SIG-M5 treated with dmso at 0.1 percent for 504 hours (cell line): ENCODE measurements around the gene HNRNPA2B1.
"Not testable (repeated sequence)": the region's sequence is repeated elsewhere in the genome, so short reads cannot be mapped to it uniquely, and the experiment has no call there.

Experiments
- DNase-seq: peaks from one replicate; lab custom pipeline; 2025; ENCODE audit not compliant: unreplicated experiment; lab: John Stamatoyannopoulos, UW

The HNRNPA2B1 gene

DNA sequence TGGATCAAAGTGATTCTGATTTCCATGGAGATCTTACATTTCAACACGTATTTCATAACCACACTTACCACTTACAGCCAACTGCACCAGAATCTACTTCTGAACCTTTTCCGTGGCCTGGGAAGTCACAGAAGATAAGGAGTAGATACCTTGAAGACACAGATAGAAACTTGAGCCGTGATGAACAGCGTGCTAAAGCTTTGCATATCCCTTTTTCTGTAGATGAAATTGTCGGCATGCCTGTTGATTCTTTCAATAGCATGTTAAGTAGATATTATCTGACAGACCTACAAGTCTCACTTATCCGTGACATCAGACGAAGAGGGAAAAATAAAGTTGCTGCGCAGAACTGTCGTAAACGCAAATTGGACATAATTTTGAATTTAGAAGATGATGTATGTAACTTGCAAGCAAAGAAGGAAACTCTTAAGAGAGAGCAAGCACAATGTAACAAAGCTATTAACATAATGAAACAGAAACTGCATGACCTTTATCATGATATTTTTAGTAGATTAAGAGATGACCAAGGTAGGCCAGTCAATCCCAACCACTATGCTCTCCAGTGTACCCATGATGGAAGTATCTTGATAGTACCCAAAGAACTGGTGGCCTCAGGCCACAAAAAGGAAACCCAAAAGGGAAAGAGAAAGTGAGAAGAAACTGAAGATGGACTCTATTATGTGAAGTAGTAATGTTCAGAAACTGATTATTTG lies 15.3 kb downstream of the HNRNPA2B1 start:
- peak; percentile 45 for DNase-seq

DNA sequence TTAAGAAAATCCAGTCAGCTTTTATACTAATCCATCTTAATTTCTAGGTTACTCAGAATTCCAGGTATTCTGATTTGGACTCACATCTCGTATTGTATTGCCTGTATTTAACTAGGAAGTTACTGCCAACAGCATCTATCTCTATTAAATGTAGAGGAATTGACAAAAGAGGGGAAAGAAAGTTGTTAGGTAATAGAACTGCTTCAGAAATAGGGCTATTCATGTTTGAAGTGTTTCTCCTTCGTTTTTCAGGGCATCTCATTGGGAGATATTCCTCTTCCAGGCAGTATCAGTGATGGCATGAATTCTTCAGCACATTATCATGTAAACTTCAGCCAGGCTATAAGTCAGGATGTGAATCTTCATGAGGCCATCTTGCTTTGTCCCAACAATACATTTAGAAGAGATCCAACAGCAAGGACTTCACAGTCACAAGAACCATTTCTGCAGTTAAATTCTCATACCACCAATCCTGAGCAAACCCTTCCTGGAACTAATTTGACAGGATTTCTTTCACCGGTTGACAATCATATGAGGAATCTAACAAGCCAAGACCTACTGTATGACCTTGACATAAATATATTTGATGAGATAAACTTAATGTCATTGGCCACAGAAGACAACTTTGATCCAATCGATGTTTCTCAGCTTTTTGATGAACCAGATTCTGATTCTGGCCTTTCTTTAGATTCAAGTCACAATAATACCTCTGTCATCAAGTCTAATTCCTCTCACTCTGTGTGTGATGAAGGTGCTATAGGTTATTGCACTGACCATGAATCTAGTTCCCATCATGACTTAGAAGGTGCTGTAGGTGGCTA lies 16.1 kb downstream of the HNRNPA2B1 start:
- not testable (repeated sequence) for DNase-seq

DNA sequence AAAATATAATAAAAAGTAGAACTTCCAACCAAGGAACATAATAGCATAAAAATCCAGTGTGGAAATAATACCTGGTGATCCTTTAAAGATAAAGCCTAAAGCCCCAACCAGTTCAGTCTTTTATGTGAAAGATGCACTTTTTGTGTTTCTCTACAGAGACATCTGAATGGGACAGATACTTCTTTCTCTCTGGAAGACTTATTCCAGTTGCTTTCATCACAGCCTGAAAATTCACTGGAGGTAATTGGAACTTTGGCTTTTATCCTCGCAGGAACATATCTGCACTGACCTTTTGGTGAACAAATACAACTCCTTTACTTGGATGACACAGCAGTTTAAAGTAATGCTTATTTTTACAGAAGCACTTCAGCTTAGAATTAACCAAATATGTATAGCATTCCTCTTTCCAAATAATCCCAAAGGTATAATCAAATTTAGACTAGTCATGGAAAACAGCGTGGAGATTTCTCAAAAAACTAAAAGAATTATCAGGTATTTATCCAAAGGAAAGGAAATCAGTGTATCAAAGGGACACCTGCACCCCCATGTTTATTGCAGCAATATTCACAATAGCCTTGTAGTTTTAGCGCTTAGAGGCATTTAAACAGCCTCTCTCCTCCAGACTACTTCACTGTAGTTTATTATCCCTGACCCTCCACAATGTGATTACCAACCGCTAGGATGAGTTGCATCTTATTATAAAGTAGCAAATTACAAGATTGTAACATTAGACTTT lies 16.8 kb downstream of the HNRNPA2B1 start:
- no peak for DNase-seq

- DNase-seq: no peak
These were observed 17.8 kb downstream of the HNRNPA2B1 start for GRCh38 chr7:26182706-26183105.

GRCh38 chr7:26182283-26182682 lies 18.3 kb downstream of the HNRNPA2B1 start:
- no peak for DNase-seq

GRCh38 chr7:26181474-26182227 lies 18.9 kb downstream of the HNRNPA2B1 start:
- no peak for DNase-seq

GRCh38 chr7:26180792-26181198 lies 19.8 kb downstream of the HNRNPA2B1 start:
- DNase-seq: no peak

DNA sequence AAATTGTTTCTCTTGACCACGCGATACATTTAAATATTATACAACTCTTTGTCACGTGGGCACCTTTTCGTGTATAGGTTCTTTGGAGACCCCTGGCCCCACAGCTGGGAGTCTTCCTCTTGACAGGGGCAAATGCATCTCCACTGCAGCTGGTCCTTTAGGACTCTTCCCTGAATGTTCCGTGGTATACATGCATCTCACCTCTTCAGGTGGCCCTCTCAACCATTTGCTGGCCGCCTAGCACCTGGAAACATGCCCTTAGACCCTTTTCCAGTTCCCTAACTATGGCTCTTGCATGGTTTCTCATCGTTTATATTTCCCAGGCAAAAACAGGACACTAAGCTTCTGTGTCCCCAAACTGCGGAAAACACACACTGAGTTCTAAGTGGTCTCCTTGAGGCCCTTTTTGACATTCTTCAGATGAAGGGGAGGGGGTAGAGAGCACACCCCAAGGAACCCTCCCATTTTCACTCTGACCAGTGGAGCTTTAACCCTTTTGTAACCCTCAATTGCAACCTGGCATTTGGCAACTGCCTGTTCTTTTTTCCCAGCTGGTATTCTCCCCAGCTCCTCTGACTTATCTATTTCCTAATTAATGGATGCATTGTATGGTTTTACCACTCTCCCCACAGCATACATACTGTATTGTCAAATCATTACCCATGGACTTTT lies 20.6 kb downstream of the HNRNPA2B1 start:
- no peak for DNase-seq

- no peak for DNase-seq
These were observed 21.1 kb downstream of the HNRNPA2B1 start for GRCh38 chr7:26179422-26179821.

- no peak for DNase-seq
These were observed 22.1 kb downstream of the HNRNPA2B1 start for GRCh38 chr7:26178272-26178960.

GRCh38 chr7:26177269-26177668 lies 23.3 kb downstream of the HNRNPA2B1 start:
- not testable (repeated sequence) for DNase-seq

- DNase-seq: not testable (repeated sequence)
These were observed 23.9 kb downstream of the HNRNPA2B1 start for GRCh38 chr7:26176696-26177095.

DNA sequence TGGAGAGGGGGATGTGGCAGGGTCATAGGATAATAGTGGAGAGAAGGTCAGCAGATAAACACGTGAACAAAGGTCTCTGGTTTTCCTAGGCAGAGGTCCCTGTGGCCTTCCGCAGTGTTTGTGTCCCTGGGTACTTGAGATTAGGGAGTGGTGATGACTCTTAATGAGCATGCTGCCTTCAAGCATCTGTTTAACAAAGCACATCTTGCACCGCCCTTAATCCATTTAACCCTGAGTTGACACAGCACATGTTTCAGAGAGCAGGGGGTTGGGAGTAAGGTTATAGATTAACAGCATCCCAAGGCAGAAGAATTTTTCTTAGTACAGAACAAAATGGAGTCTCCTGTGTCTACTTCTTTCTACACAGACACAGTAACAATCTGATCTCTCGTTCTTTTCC lies 24.6 kb downstream of the HNRNPA2B1 start:
- not testable (repeated sequence) for DNase-seq

DNA sequence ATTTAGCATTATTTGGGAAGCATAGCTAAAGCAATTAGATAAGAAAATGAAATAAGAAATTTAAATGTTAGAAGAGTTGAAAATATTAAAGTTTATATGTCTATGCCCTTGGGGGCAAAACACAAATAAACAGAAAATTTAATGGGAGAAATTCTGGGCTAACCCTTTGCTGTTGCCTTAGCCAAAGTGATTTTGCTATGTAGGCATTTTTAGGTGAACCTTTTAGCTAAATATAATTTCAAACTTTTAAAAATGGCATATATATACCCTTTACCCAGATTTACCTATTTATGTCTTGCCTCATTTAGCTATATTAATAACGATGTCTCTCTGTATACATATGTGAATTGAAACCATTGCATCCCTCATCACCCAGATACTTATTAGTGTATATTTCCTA lies 28.5 kb downstream of the HNRNPA2B1 start:
- no peak for DNase-seq

DNA sequence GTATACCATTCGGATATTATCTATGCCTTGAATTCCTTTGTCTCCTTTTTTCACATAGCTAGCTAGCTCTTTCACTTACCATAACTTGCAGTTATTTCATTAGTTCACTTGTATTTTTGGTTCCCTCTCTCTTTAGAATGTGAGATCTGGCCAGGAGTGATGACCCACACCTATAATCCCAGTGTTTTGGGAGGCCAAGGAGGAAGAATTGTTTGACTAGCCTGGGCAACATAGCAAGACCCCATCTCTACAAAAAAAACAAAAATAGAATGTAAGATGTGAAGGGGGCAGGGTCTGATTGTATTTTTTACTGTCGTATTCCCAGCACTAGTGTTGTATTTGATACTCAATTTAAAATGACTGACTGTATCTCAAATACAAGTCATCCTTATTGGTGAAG lies 28.9 kb downstream of the HNRNPA2B1 start:
- no peak for DNase-seq

DNA sequence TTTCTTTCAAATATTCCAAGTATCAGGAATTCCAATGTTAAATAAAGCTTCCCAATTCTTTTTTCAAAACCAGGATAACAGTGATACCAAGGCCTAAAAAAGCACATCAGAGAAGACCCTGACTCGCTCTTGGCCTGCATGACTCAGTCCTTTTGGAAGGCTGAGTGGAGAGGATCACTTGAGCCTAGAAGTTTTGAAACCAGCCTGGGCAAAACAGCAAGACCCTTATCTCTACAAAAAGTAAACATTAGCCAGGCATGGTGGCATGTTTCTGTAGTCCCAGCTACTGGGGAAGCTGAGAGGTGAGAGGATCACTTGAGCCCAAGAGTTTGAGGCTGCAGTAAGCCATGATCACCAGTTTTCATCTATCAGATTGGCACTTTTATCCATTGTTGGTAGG lies 29.9 kb downstream of the HNRNPA2B1 start:
- no peak for DNase-seq

DNA sequence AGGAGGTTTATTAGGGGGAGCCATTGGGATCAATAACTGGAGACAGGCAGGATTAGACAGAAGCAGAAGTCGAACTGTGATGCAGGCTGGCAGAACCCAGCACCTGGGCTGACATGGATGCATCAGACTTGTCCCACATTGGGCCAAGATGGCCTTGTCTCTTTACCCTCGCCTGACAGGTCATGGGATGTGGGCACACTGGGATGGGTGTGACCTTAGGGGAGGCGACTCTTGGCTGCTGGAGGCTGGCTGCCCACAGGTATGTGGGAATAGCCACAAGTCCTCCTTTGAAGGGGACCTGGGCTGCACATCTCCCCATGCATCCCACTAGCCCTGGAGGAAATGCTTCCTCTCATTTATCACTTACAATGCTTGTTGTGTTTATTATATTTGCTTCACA lies 31.3 kb downstream of the HNRNPA2B1 start:
- no peak for DNase-seq

DNA sequence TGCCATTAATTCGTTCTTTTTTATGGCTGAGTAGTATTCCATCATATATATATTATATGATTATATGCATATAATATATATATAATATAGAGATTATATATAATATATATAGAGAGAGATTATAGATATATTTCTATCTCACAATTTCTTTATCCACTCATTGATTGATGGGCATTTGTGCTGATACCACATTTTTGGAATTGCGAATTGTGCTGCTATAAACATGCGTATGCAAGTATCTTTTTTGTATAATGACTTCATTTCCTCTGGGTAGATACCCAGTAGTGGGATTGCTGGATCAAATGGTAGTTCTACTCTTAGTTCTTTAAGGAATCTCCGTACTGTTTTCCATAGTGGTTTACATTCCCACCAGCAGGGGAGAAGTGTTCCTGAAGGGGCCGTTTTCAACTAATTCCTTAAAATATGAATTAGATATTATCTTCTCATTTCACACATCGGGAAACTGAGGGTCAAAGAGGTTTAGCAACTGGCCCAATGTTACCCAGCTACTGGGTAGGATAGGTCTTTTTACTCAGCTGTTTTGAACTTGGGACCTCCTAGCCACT lies 32.0 kb downstream of the HNRNPA2B1 start:
- DNase-seq: no peak

DNA sequence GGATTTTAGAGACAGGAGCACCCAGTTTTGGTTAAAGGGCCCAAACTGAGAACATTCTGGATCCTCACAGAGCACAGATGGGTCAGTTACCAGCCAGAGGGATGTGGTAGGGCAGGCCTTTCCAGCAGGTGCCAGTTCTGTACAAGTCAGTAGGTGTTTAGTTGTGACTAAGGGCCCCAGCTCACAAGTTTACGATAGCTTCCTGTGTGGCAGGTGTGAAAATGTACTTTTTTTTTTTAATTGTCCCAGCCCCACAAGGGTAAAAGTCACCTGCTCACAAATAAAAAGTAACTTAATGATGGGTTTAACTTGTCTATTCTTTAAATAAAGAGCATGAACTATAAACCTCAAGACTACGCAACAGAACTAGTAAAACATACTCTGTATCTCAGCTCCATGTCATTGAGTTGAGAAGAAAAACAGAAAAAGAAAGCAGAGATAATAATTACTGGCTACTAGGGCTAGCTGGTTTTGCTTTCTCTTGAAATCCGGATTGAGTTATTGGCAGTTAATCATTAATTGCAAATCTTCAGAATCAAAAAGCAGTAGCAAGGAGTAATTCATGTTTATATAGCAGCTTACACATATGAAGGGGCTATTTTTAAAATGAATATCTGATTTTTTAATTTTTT lies 33.1 kb downstream of the HNRNPA2B1 start:
- no peak for DNase-seq
